ENCODE data around the gene ATP1B4. TPM values are rescaled to one million over a fixed set of nuclear protein-coding genes. Genes with fewer than 3 reads are reported as not detected.
A peak's percentile ranks its signal among the peaks of the same experiment; 100 is the strongest.

ATP1B4 gene
- polyA plus RNA-seq, 1 donor, result 0.45 TPM

- no peaks in the 10 kb centered on the region for H3K9me3 ChIP-seq (ENCODE audit: control insufficient read depth, low read depth, low read length)
- no peak for DNase-seq
- H3K27ac ChIP-seq (ENCODE audit: low read length), result no peak overlapping the region
- H3K4me1 ChIP-seq (ENCODE audit: control insufficient read depth, insufficient read depth, low read length), result no peaks in the 10 kb centered on the region
- WGBS (ENCODE audit: insufficient coverage, low lambda C conversion rate), result no CpG with 5 or more reads among the region's 6 CpGs
- H3K36me3 ChIP-seq (ENCODE audit: control insufficient read depth, insufficient read depth, low read length), result no peaks in the 10 kb centered on the region
- H3K4me3 ChIP-seq (ENCODE audit: low read length), result no peak overlapping the region
- no peaks in the 10 kb centered on the region for H3K27me3 ChIP-seq (ENCODE audit: control insufficient read depth, insufficient read depth, low read length)
These were observed 10.9 kb downstream of the ATP1B4 start for GRCh38 chrX:120372667-120373370.

- 100% methylated on average over 1 of the region's 3 CpGs for WGBS (ENCODE audit: insufficient coverage, low lambda C conversion rate)
- Histone ChIP-seq H3K36me3 (ENCODE audit: control insufficient read depth, insufficient read depth, low read length) (no peaks in the 10 kb centered on the region), H3K27me3 (ENCODE audit: control insufficient read depth, insufficient read depth, low read length) (no peaks in the 10 kb centered on the region), H3K4me3 (ENCODE audit: low read length) (no peak overlapping the region), H3K9me3 (ENCODE audit: control insufficient read depth, low read depth, low read length) (no peaks in the 10 kb centered on the region), H3K27ac (ENCODE audit: low read length) (no peak overlapping the region), H3K4me1 (ENCODE audit: control insufficient read depth, insufficient read depth, low read length) (no peaks in the 10 kb centered on the region)
- DNase-seq, result no peak
These were observed 15.3 kb downstream of the ATP1B4 start for GRCh38 chrX:120377179-120377578.

GRCh38 chrX:120377715-120378114, 15.8 kb downstream of the ATP1B4 start:
- no CpG with 5 or more reads among the region's 1 CpG for WGBS (ENCODE audit: insufficient coverage, low lambda C conversion rate)
- H3K27me3 ChIP-seq (ENCODE audit: control insufficient read depth, insufficient read depth, low read length), result no peaks in the 10 kb centered on the region
- no peak for DNase-seq
- H3K4me3 ChIP-seq (ENCODE audit: low read length), result no peak overlapping the region
- no peaks in the 10 kb centered on the region for H3K9me3 ChIP-seq (ENCODE audit: control insufficient read depth, low read depth, low read length)
- H3K4me1 ChIP-seq (ENCODE audit: control insufficient read depth, insufficient read depth, low read length), result no peaks in the 10 kb centered on the region
- H3K27ac ChIP-seq (ENCODE audit: low read length), result no peak overlapping the region
- H3K36me3 ChIP-seq (ENCODE audit: control insufficient read depth, insufficient read depth, low read length), result no peaks in the 10 kb centered on the region

GRCh38 chrX:120378570-120378969, 16.7 kb downstream of the ATP1B4 start:
- Histone ChIP-seq H3K27me3 (ENCODE audit: control insufficient read depth, insufficient read depth, low read length) (no peaks in the 10 kb centered on the region), H3K4me3 (ENCODE audit: low read length) (no peak overlapping the region), H3K36me3 (ENCODE audit: control insufficient read depth, insufficient read depth, low read length) (no peaks in the 10 kb centered on the region), H3K4me1 (ENCODE audit: control insufficient read depth, insufficient read depth, low read length) (no peaks in the 10 kb centered on the region), H3K9me3 (ENCODE audit: control insufficient read depth, low read depth, low read length) (no peaks in the 10 kb centered on the region), H3K27ac (ENCODE audit: low read length) (no peak overlapping the region)
- DNase-seq, result no peak
- WGBS (ENCODE audit: insufficient coverage, low lambda C conversion rate), result no CpG with 5 or more reads among the region's 5 CpGs

GRCh38 chrX:120379937-120380681, 18.2 kb downstream of the ATP1B4 start:
- WGBS (ENCODE audit: insufficient coverage, low lambda C conversion rate), result no CpG with 5 or more reads among the region's 6 CpGs
- no peak overlapping the region for H3K4me3 ChIP-seq (ENCODE audit: low read length)
- no peak overlapping the region for H3K27ac ChIP-seq (ENCODE audit: low read length)
- no peaks in the 10 kb centered on the region for H3K4me1 ChIP-seq (ENCODE audit: control insufficient read depth, insufficient read depth, low read length)
- DNase-seq, result no peak
- no peaks in the 10 kb centered on the region for H3K9me3 ChIP-seq (ENCODE audit: control insufficient read depth, low read depth, low read length)
- H3K27me3 ChIP-seq (ENCODE audit: control insufficient read depth, insufficient read depth, low read length), result no peaks in the 10 kb centered on the region
- H3K36me3 ChIP-seq (ENCODE audit: control insufficient read depth, insufficient read depth, low read length), result no peaks in the 10 kb centered on the region

- H3K4me1 ChIP-seq (ENCODE audit: control insufficient read depth, insufficient read depth, low read length), result no peaks in the 10 kb centered on the region
- DNase-seq, result peak; percentile 5 to 20
- H3K4me3 ChIP-seq (ENCODE audit: low read length), result no peak overlapping the region
- WGBS (ENCODE audit: insufficient coverage, low lambda C conversion rate), result 40% methylated on average over 1 of the region's 3 CpGs
- H3K9me3 ChIP-seq (ENCODE audit: control insufficient read depth, low read depth, low read length), result no peaks in the 10 kb centered on the region
- H3K27ac ChIP-seq (ENCODE audit: low read length), result no peak overlapping the region
- H3K27me3 ChIP-seq (ENCODE audit: control insufficient read depth, insufficient read depth, low read length), result no peaks in the 10 kb centered on the region
- no peaks in the 10 kb centered on the region for H3K36me3 ChIP-seq (ENCODE audit: control insufficient read depth, insufficient read depth, low read length)
These were observed 18.8 kb downstream of the ATP1B4 start for GRCh38 chrX:120380699-120381098.

GRCh38 chrX:120401301-120401700, 39.4 kb downstream of the ATP1B4 start:
- H3K9me3 ChIP-seq (ENCODE audit: control insufficient read depth, low read depth, low read length), result no peaks in the 10 kb centered on the region

GRCh38 chrX:120402369-120402768, 40.5 kb downstream of the ATP1B4 start:
- no peak overlapping the region for H3K4me3 ChIP-seq (ENCODE audit: low read length)
- no peaks in the 10 kb centered on the region for H3K4me1 ChIP-seq (ENCODE audit: control insufficient read depth, insufficient read depth, low read length)
- H3K9me3 ChIP-seq (ENCODE audit: control insufficient read depth, low read depth, low read length), result no peaks in the 10 kb centered on the region
- no peak overlapping the region for H3K27ac ChIP-seq (ENCODE audit: low read length)
- no peak for DNase-seq
- no peaks in the 10 kb centered on the region for H3K27me3 ChIP-seq (ENCODE audit: control insufficient read depth, insufficient read depth, low read length)
- no peaks in the 10 kb centered on the region for H3K36me3 ChIP-seq (ENCODE audit: control insufficient read depth, insufficient read depth, low read length)
- no CpG with 5 or more reads among the region's 2 CpGs for WGBS (ENCODE audit: insufficient coverage, low lambda C conversion rate)

More at GRCh38 chrX:120401301-120401700, 39.4 kb downstream of the ATP1B4 start:
- no peak for DNase-seq
- H3K36me3 ChIP-seq (ENCODE audit: control insufficient read depth, insufficient read depth, low read length), result no peaks in the 10 kb centered on the region
- H3K4me3 ChIP-seq (ENCODE audit: low read length), result no peak overlapping the region
- no peak overlapping the region for H3K27ac ChIP-seq (ENCODE audit: low read length)
- no peaks in the 10 kb centered on the region for H3K4me1 ChIP-seq (ENCODE audit: control insufficient read depth, insufficient read depth, low read length)
- H3K27me3 ChIP-seq (ENCODE audit: control insufficient read depth, insufficient read depth, low read length), result no peaks in the 10 kb centered on the region

GRCh38 chrX:120406638-120407037, 44.7 kb downstream of the ATP1B4 start:
- no peaks in the 10 kb centered on the region for H3K9me3 ChIP-seq (ENCODE audit: control insufficient read depth, low read depth, low read length)
- no peaks in the 10 kb centered on the region for H3K27me3 ChIP-seq (ENCODE audit: control insufficient read depth, insufficient read depth, low read length)
- H3K4me3 ChIP-seq (ENCODE audit: low read length), result no peak overlapping the region
- no peak overlapping the region for H3K27ac ChIP-seq (ENCODE audit: low read length)
- no CpG with 5 or more reads among the region's 5 CpGs for WGBS (ENCODE audit: insufficient coverage, low lambda C conversion rate)
- no peak for DNase-seq
- H3K4me1 ChIP-seq (ENCODE audit: control insufficient read depth, insufficient read depth, low read length), result no peaks in the 10 kb centered on the region
- H3K36me3 ChIP-seq (ENCODE audit: control insufficient read depth, insufficient read depth, low read length), result no peaks in the 10 kb centered on the region

GRCh38 chrX:120408168-120408567, 46.3 kb downstream of the ATP1B4 start:
- Histone ChIP-seq H3K27me3 (ENCODE audit: control insufficient read depth, insufficient read depth, low read length) (no peaks in the 10 kb centered on the region), H3K27ac (ENCODE audit: low read length) (no peak overlapping the region), H3K36me3 (ENCODE audit: control insufficient read depth, insufficient read depth, low read length) (no peaks in the 10 kb centered on the region), H3K4me1 (ENCODE audit: control insufficient read depth, insufficient read depth, low read length) (no peaks in the 10 kb centered on the region), H3K4me3 (ENCODE audit: low read length) (no peak overlapping the region), H3K9me3 (ENCODE audit: control insufficient read depth, low read depth, low read length) (no peaks in the 10 kb centered on the region)
- no peak for DNase-seq
- no CpG with 5 or more reads among the region's 1 CpG for WGBS (ENCODE audit: insufficient coverage, low lambda C conversion rate)

GRCh38 chrX:120419463-120419862, 57.6 kb downstream of the ATP1B4 start:
- Histone ChIP-seq H3K27ac (ENCODE audit: low read length) (no peak overlapping the region), H3K27me3 (ENCODE audit: control insufficient read depth, insufficient read depth, low read length) (no peaks in the 10 kb centered on the region), H3K36me3 (ENCODE audit: control insufficient read depth, insufficient read depth, low read length) (no peaks in the 10 kb centered on the region), H3K4me3 (ENCODE audit: low read length) (no peak overlapping the region), H3K9me3 (ENCODE audit: control insufficient read depth, low read depth, low read length) (no peaks in the 10 kb centered on the region), H3K4me1 (ENCODE audit: control insufficient read depth, insufficient read depth, low read length) (no peaks in the 10 kb centered on the region)
- no CpG with 5 or more reads among the region's 2 CpGs for WGBS (ENCODE audit: insufficient coverage, low lambda C conversion rate)
- no peak for DNase-seq

All from large intestine (tissue), 3 donors.